ENCODE measurements around the gene KL.

DNA sequence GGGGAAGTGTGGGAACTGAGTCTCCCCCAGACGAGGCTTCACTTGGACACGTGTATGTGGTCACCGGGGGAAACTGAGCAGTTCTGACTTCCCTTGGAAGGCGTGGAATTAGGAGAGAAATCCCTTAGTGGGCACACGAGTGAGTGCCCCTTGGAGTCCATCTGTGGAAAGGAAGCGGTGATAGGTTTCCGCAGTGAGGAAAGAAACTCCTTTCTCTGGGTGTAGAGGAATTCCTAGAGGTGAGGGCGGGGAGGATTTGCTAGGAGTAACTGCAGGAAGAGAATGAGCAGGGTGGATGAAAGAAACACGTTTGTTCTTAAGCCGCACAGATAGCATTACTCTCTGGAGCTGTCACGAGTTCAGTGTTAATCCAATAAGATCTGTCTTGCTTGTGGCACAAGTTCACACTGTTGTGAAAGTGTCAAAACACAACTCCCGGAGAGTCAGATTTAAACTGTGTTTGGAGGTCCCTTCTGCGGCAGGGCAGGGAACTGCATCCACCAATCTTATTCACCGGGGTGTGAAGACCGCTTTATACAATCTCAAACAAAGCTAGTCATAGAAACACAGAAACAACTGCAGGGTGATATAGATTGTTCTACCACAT is 1.2 kb downstream of the KL start:
- TF ChIP-seq, protein P1, sequence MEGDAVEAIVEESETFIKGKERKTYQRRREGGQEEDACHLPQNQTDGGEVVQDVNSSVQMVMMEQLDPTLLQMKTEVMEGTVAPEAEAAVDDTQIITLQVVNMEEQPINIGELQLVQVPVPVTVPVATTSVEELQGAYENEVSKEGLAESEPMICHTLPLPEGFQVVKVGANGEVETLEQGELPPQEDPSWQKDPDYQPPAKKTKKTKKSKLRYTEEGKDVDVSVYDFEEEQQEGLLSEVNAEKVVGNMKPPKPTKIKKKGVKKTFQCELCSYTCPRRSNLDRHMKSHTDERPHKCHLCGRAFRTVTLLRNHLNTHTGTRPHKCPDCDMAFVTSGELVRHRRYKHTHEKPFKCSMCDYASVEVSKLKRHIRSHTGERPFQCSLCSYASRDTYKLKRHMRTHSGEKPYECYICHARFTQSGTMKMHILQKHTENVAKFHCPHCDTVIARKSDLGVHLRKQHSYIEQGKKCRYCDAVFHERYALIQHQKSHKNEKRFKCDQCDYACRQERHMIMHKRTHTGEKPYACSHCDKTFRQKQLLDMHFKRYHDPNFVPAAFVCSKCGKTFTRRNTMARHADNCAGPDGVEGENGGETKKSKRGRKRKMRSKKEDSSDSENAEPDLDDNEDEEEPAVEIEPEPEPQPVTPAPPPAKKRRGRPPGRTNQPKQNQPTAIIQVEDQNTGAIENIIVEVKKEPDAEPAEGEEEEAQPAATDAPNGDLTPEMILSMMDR (IDR thresholded peaks at IDR 0.05) = peak; percentile 45 to 62 (median 52)
- no peak for TF ChIP-seq EP300 (IDR thresholded peaks at IDR 0.05; ENCODE audit: low read depth)
- TF ChIP-seq POLR2AphosphoS5 (IDR thresholded peaks at IDR 0.05) = peak; percentile 47 to 63 (median 50)

All from transverse colon (tissue), 4 donors.